WERI-Rb-1 (cell line): Measurements from ENCODE around the gene ZNF407.

Source experiments
- DNase-seq: peaks from one replicate; pipeline ENCODE4 v3.0.0-alpha.2; 2020
- H3K27ac ChIP-seq: fragments of 250-450 bp; sonication (Bioruptor Pico); 2 replicates; pipeline ENCODE4 v1.5.1; 2020; ENCODE audit warnings: mild to moderate bottlenecking, moderate library complexity
- H3K27me3 ChIP-seq: fragments of 250-450 bp; sonication (Bioruptor Pico); 2 replicates; pipeline ENCODE4 v1.5.1; 2021; ENCODE audit warnings: mild to moderate bottlenecking, low read depth, moderate library complexity; ENCODE audit not compliant: insufficient read depth, severe bottlenecking
- H3K36me3 ChIP-seq: fragments of 250-450 bp; sonication (Bioruptor Pico); 2 replicates; pipeline ENCODE4 v1.5.1; 2020; ENCODE audit warnings: mild to moderate bottlenecking, moderate library complexity
- H3K4me3 ChIP-seq: 2 replicates; pipeline ENCODE4 v1.5.1; 2011; ENCODE audit warnings: low read depth, mild to moderate bottlenecking, control low read depth, low read length
- H3K9me3 ChIP-seq: fragments of 250-450 bp; sonication (Bioruptor Pico); 2 replicates; pipeline ENCODE4 v1.5.1; 2021; ENCODE audit warnings: mild to moderate bottlenecking, moderate library complexity; ENCODE audit not compliant: severe bottlenecking
- CTCF ChIP-seq: IDR thresholded peaks from 2 replicates; pipeline ENCODE4 v1.5.1; 2011; ENCODE audit warnings: low read depth, mild to moderate bottlenecking, control low read depth, inconsistent platforms, low read length

The ZNF407 gene

DNA sequence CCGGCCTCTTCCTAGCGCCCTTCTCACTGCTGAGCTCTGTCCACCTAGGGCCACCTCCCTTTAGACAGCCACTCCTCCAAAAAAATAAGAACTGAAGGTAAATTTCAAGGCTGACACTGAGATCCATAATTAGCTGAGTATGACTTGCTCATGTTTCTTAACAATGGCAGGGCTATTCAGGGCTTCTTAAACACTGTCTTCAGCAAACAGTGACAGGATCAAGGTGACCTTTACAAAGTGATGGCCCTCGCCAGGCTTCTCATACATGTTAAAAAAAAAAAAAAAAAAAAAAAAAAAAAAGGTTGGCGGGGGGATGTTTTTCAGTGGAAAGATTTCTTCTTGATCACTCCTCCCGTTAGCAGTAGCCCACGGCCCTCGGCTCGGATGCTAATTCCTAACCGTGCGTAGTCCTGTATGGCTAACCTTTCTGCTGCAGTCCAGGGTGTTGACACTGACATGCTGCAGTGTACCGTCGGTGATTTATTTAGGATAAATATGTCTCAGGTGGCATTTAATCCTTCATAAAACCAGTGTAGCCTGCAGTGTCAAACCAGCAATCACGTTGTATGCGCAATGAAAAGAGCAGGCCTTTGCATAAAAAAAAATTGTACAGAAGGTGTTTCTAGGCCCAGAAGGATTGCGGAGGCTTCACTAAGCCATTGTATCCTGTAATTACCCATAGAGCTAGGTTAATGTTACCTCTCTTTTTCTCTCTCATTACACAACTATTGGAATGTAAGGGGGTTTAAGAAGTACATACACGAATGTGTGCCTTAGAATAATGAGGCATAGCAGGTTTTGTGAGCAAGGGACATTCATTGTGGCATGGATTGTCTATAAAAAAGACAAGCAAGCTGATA, 468.6 kb downstream of the ZNF407 start:
- Histone ChIP-seq H3K9me3 (no peaks in the 10 kb centered on the region), H3K4me3 (no peak overlapping the region), H3K27ac (no peak overlapping the region), H3K27me3 (no peaks in the 10 kb centered on the region), H3K36me3 (peaks cover 2% of the 10 kb centered on the region; the same call in 1 of the 2 replicates)
- no peak for DNase-seq
- no peak for TF ChIP-seq CTCF

DNA sequence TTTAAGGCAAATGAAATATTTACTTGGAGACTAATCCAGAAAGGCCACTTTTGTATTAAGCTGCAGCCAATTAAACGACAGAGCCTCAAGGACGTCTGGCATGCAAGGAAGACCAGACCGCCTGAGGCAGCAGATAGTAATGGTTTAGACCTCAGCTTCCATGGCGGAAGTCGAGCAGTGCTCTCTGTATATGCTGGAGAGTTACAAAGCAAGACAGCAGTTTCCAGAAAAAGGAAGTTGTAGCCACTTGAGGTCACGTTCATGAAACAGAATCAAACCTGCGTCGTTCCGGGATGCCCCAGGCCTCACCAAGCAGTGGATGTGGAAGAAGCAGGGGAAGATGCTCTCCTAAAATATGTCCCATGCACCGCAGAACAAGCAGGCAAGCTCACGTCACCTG, 469.3 kb downstream of the ZNF407 start:
- H3K36me3 ChIP-seq: peaks cover 2% of the 10 kb centered on the region; the same call in 1 of the 2 replicates
- TF ChIP-seq CTCF: no peak
- no peak overlapping the region for H3K4me3 ChIP-seq
- H3K27me3 ChIP-seq: no peaks in the 10 kb centered on the region
- H3K9me3 ChIP-seq: no peaks in the 10 kb centered on the region
- H3K27ac ChIP-seq: no peak overlapping the region
- DNase-seq: no peak

- DNase-seq: no peak
- no peak for TF ChIP-seq CTCF
- peaks cover 2% of the 10 kb centered on the region; the same call in 1 of the 2 replicates for H3K36me3 ChIP-seq
- H3K27me3 ChIP-seq: no peaks in the 10 kb centered on the region
- no peak overlapping the region for H3K27ac ChIP-seq
- H3K4me3 ChIP-seq: no peak overlapping the region
- no peaks in the 10 kb centered on the region for H3K9me3 ChIP-seq
Observed at GRCh38 chr18:75067996-75068645, 470.5 kb downstream of the ZNF407 start.

GRCh38 chr18:75068682-75069435, 471.2 kb downstream of the ZNF407 start:
- no peak for DNase-seq
- no peaks in the 10 kb centered on the region for H3K9me3 ChIP-seq
- H3K36me3 ChIP-seq: peaks cover 2% of the 10 kb centered on the region; the same call in 1 of the 2 replicates
- no peak for TF ChIP-seq CTCF
- no peak overlapping the region for H3K4me3 ChIP-seq
- no peaks in the 10 kb centered on the region for H3K27me3 ChIP-seq
- H3K27ac ChIP-seq: peak overlapping the region; percentile 52

DNA sequence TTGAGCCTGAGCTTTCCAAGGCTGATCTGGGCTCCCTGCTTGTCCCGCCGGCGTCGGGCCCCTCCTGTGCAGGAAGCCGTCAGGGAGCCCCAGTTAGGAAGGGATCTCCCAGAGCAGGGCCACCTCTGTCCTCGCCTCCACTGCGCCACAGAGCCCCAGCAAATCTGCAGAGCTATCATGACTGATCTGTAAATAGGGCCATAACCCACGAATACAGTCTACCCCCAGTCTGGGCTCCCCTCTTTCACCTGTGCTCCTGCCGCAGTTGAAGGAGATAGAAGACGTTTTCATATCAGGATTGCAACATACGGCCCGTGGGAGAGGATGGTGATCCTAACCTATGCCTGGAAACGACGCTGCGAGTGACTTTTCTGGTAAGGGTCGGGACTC, 472.6 kb downstream of the ZNF407 start:
- peak overlapping the region; percentile 35 for H3K4me3 ChIP-seq
- peak; percentile 44 for DNase-seq

More for the DNA sequence above, 472.6 kb downstream of the ZNF407 start:
- H3K27ac ChIP-seq: peak overlapping the region; percentile 52
- H3K36me3 ChIP-seq: no peaks in the 10 kb centered on the region; the same call in 1 of the 2 replicates
- no peak for TF ChIP-seq CTCF
- no peaks in the 10 kb centered on the region for H3K27me3 ChIP-seq
- H3K9me3 ChIP-seq: no peaks in the 10 kb centered on the region
